K562 (cell line): Measurements from ENCODE around the gene SPATS1. TPM values are rescaled to one million over a fixed set of nuclear protein-coding genes. Genes with fewer than 3 reads are reported as not detected.

ENCODE experiments used
- BRD4 ChIP-seq: fragments of 200-600 bp; sonication (generic); IDR thresholded peaks from 2 replicates; pipeline ENCODE4 v1.6.1; 2017; ENCODE audit warnings: inconsistent platforms
- BRD9 ChIP-seq: fragments of 450-650 bp; IDR thresholded peaks from 2 replicates; pipeline ENCODE4 v1.6.1; 2018; ENCODE audit warnings: low read depth; ENCODE audit not compliant: partially characterized antibody
- CCAR2 ChIP-seq: fragments of 200-400 bp; formaldehyde crosslinking; IDR thresholded peaks from 2 replicates; pipeline ENCODE4 v1.6.1; 2017; ENCODE audit warnings: mild to moderate bottlenecking, low read depth, low read length
- CHCHD3 ChIP-seq: fragments of 250-450 bp; sonication (Bioruptor Pico); IDR thresholded peaks from 2 replicates; pipeline ENCODE4 v2.1.2; 2022; ENCODE audit warnings: mild to moderate bottlenecking
- GTF2E2 ChIP-seq: fragments of 200-800 bp; sonication (Bioruptor generic); IDR thresholded peaks from 2 replicates; pipeline ENCODE4 v1.6.1; 2016; ENCODE audit warnings: missing genetic modification characterization, missing compliant biosample characterization
- HSF4 ChIP-seq: fragments of 250-450 bp; sonication (Bioruptor Pico); IDR thresholded peaks from 2 replicates; pipeline ENCODE4 v2.1.2; 2022; ENCODE audit warnings: mild to moderate bottlenecking, moderate library complexity, borderline replicate concordance
- RAD51 ChIP-seq: fragments of 450-650 bp; IDR thresholded peaks from 2 replicates; pipeline ENCODE4 v1.7.1; 2016; ENCODE audit warnings: low read depth, mild to moderate bottlenecking, borderline replicate concordance
- SREBF2 ChIP-seq: sonication (generic); formaldehyde crosslinking; IDR thresholded peaks from 2 replicates; pipeline ENCODE4 v1.4.0; 2020; ENCODE audit warnings: mild to moderate bottlenecking, missing genetic modification reagents
- TBL1XR1 ChIP-seq, 2 experiments: IDR thresholded peaks; 2 replicates each; pipeline ENCODE4 v1.6.1; 2012; ENCODE audit warnings: improper control_type of control experiment in 2 of 2, low read length in 2 of 2, mild to moderate bottlenecking in 1 of 2
- XRCC3 ChIP-seq: fragments of 450-650 bp; IDR thresholded peaks from 2 replicates; pipeline ENCODE4 v1.6.1; 2017; ENCODE audit warnings: mild to moderate bottlenecking, moderate library complexity
- XRCC4 ChIP-seq: IDR thresholded peaks from one replicate; pipeline ENCODE4 v1.6.1; 2011; ENCODE audit not compliant: insufficient read depth, insufficient read length; ENCODE audit errors: extremely low read depth
- ZNF431 ChIP-seq: sonication (generic); formaldehyde crosslinking; IDR thresholded peaks from 2 replicates; pipeline ENCODE4 v1.8.0; 2022; ENCODE audit warnings: mild to moderate bottlenecking, missing genetic modification reagents
- ZNF644 ChIP-seq: fragments of 200-800 bp; sonication (Bioruptor generic); IDR thresholded peaks from 2 replicates; pipeline ENCODE4 v1.6.1; 2016; ENCODE audit warnings: low read depth, missing genetic modification characterization, missing compliant biosample characterization
- ZZZ3 ChIP-seq: fragments of 450-650 bp; IDR thresholded peaks from 2 replicates; pipeline ENCODE4 v1.6.1; 2016; ENCODE audit warnings: antibody characterized with exemption, mild to moderate bottlenecking, moderate library complexity
- polyA plus RNA-seq, 8 experiments: library from polyadenylated mRNA; depleted of rRNA in 4 of 8; stranded (reverse) in 5 of 8; unstranded in 3 of 8; fragments of >200 nt; fragmentation: Nextera tagmentation in 2 of 8; fragmentation: Illumina TruSeq in 1 of 8; extraction: Ambion mirVana in 2 of 8; extraction: Trizol in 1 of 8; gene quantifications; 2 replicates each; pipeline versions ENCODE4 v1.2.1 to v1.2.3, GENCODE V29; 2011 to 2014; ENCODE audit warnings: inconsistent platforms in 1 of 8, missing spikeins in 1 of 8
- total RNA-seq, 7 experiments: library from RNA; depleted of rRNA in 6 of 7; stranded (reverse); fragments of >200 nt in 6 of 7; fragmentation: Illumina TruSeq in 2 of 7; extraction: Trizol in 2 of 7; gene quantifications; 2 replicates each; pipeline versions ENCODE4 v1.2.1 to v1.2.3, GENCODE V29; 2011 to 2021; ENCODE audit warnings: low replicate concordance in 1 of 7
- TF ChIP-seq, protein P1 (sequence below): fragments of 450-650 bp; formaldehyde crosslinking; IDR thresholded peaks from 2 replicates; pipeline ENCODE4 v1.4.0; 2022; ENCODE audit warnings: missing genetic modification characterization
- TF ChIP-seq, protein P2 (sequence below): sonication (generic); formaldehyde crosslinking; IDR thresholded peaks from 2 replicates; pipeline ENCODE4 v1.8.0; 2022; ENCODE audit warnings: missing genetic modification reagents, mild to moderate bottlenecking, borderline replicate concordance
- TF ChIP-seq, protein P3 (sequence below): fragments of 450-650 bp; IDR thresholded peaks from 2 replicates; pipeline ENCODE4 v1.6.1; 2017; ENCODE audit warnings: antibody characterized with exemption, mild to moderate bottlenecking
- TF ChIP-seq, protein P4 (sequence below): fragments of 450-650 bp; formaldehyde crosslinking; IDR thresholded peaks from 2 replicates; pipeline ENCODE4 v1.4.0; 2020; ENCODE audit warnings: mild to moderate bottlenecking, moderate library complexity

Gene SPATS1
- total and polyA plus RNA-seq, 9 of the 15 experiments (the other 6 are each of a cell fraction or from before 2014, with no cell fraction given), result not detected

DNA sequence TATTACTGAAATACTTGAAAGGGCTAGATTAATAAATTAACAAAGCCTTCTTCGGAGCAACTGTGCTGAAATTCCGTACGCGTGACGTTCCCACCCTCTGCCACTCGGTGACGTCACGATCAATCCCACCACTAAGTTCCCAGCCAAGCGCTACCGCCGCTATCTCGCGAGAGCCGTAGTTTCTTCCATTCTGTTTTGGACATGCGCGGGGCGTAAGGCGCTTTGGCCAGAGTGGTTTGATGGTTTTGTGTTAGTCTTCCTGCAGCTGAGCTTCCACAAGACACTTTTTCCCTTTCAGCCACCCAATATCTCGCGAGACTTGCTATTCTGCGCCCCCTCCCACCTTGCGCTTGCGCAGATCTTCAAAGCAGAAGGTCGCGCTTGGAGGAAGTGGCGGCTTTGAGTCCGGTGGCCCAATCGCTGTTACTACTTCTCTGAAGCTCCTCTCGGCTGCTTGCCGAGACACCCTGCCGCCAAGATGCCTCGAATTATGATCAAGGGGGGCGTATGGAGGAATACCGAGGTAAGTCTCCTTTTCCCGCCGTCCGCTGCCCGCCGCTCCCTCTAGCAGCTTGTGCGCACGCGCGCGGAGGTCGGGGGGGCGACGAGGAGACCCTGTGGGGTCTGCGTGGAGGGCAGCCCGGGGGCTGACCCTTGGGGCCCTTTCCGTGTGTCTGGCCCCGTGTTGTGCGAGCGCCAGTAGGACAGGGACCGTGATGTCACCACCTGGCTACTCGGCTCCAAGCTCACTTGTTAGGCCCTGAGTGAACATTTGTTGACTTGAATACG is 45.1 kb downstream of the SPATS1 start, which contains the start of gene CDC5L (continued):
- TF ChIP-seq, protein P1, sequence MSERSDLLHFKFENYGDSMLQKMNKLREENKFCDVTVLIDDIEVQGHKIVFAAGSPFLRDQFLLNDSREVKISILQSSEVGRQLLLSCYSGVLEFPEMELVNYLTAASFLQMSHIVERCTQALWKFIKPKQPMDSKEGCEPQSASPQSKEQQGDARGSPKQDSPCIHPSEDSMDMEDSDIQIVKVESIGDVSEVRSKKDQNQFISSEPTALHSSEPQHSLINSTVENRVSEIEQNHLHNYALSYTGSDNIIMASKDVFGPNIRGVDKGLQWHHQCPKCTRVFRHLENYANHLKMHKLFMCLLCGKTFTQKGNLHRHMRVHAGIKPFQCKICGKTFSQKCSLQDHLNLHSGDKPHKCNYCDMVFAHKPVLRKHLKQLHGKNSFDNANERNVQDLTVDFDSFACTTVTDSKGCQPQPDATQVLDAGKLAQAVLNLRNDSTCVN (CRISPR knock-in tag), result 0 out of 2 replicates have a peak, but pooled peaks have one; percentile 59
- TF ChIP-seq RAD51 (no peak), BRD4 (peak; percentile 69; the same call in 1 of the 2 replicates), ZNF431 (CRISPR knock-in tag) (peak; percentile 43; the same call in 1 of the 2 replicates), ZNF644 (no peak), XRCC4 (no peak), ZZZ3 (no peak), HSF4 (CRISPR knock-in tag) (no peak), GTF2E2 (tag) (no peak; the same call in 1 of the 2 replicates), SREBF2 (CRISPR knock-in tag) (no peak), BRD9 (no peak), CHCHD3 (CRISPR knock-in tag) (no peak), CCAR2 (no peak), XRCC3 (no peak), TBL1XR1 (IDR thresholded peaks at IDR 0.05; ENCODE audit: low read length in 2 of 2) (peak in 1 of 2 experiments; percentile 43; a peak in 1 of 4 replicates)
- TF ChIP-seq, protein P2, sequence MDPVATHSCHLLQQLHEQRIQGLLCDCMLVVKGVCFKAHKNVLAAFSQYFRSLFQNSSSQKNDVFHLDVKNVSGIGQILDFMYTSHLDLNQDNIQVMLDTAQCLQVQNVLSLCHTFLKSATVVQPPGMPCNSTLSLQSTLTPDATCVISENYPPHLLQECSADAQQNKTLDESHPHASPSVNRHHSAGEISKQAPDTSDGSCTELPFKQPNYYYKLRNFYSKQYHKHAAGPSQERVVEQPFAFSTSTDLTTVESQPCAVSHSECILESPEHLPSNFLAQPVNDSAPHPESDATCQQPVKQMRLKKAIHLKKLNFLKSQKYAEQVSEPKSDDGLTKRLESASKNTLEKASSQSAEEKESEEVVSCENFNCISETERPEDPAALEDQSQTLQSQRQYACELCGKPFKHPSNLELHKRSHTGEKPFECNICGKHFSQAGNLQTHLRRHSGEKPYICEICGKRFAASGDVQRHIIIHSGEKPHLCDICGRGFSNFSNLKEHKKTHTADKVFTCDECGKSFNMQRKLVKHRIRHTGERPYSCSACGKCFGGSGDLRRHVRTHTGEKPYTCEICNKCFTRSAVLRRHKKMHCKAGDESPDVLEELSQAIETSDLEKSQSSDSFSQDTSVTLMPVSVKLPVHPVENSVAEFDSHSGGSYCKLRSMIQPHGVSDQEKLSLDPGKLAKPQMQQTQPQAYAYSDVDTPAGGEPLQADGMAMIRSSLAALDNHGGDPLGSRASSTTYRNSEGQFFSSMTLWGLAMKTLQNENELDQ, result no peak
- TF ChIP-seq, protein P3, sequence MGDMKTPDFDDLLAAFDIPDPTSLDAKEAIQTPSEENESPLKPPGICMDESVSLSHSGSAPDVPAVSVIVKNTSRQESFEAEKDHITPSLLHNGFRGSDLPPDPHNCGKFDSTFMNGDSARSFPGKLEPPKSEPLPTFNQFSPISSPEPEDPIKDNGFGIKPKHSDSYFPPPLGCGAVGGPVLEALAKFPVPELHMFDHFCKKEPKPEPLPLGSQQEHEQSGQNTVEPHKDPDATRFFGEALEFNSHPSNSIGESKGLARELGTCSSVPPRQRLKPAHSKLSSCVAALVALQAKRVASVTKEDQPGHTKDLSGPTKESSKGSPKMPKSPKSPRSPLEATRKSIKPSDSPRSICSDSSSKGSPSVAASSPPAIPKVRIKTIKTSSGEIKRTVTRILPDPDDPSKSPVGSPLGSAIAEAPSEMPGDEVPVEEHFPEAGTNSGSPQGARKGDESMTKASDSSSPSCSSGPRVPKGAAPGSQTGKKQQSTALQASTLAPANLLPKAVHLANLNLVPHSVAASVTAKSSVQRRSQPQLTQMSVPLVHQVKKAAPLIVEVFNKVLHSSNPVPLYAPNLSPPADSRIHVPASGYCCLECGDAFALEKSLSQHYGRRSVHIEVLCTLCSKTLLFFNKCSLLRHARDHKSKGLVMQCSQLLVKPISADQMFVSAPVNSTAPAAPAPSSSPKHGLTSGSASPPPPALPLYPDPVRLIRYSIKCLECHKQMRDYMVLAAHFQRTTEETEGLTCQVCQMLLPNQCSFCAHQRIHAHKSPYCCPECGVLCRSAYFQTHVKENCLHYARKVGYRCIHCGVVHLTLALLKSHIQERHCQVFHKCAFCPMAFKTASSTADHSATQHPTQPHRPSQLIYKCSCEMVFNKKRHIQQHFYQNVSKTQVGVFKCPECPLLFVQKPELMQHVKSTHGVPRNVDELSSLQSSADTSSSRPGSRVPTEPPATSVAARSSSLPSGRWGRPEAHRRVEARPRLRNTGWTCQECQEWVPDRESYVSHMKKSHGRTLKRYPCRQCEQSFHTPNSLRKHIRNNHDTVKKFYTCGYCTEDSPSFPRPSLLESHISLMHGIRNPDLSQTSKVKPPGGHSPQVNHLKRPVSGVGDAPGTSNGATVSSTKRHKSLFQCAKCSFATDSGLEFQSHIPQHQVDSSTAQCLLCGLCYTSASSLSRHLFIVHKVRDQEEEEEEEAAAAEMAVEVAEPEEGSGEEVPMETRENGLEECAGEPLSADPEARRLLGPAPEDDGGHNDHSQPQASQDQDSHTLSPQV, result 0 out of 2 replicates have a peak, but pooled peaks have one; percentile 47
- TF ChIP-seq, protein P4, sequence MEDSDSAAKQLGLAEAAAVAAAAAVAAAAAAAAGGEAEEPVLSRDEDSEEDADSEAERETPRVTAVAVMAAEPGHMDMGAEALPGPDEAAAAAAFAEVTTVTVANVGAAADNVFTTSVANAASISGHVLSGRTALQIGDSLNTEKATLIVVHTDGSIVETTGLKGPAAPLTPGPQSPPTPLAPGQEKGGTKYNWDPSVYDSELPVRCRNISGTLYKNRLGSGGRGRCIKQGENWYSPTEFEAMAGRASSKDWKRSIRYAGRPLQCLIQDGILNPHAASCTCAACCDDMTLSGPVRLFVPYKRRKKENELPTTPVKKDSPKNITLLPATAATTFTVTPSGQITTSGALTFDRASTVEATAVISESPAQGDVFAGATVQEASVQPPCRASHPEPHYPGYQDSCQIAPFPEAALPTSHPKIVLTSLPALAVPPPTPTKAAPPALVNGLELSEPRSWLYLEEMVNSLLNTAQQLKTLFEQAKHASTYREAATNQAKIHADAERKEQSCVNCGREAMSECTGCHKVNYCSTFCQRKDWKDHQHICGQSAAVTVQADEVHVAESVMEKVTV, result no peak
